Motor neuron (in vitro differentiated cells): ENCODE measurements around the gene ETFDH. TPM values are rescaled to one million over a fixed set of nuclear protein-coding genes. Genes with fewer than 3 reads are reported as not detected.

ENCODE experiments used
- total RNA-seq, 8 experiments: library from RNA; unstranded; fragments of 300-600 nt; gene quantifications; 2 replicates each; pipeline versions ENCODE4 v1.2.3 to v1.2.4, GENCODE V29; 2022

ETFDH gene
- total RNA-seq, 8 experiments from 2014 or later = 8.1 to 28.9 (median 22.5) TPM

Other genes with a start within 250 kb of the ETFDH start
- gene RXFP1, start 150.4 kb upstream of the ETFDH start, total RNA-seq = 1 to 10 TPM in 4 of 8 experiments, under 1 TPM in 1, not detected in 3; 0.09 to 2.7 (median 1.5) TPM
- gene C4orf46, start 409 bp upstream of the ETFDH start, total RNA-seq = 10 to 100 TPM in 6 of 8 experiments, 1 to 10 TPM in 2; 2.9 to 21.1 (median 12.5) TPM
- 10 to 100 TPM; 36.9 to 68.3 (median 46.7) TPM for gene PPID, start 51.1 kb downstream of the ETFDH start, total RNA-seq
- gene FNIP2, start 96.7 kb downstream of the ETFDH start, total RNA-seq = 10 to 100 TPM; 16.2 to 47.4 (median 27.3) TPM